ENCODE measurements around the gene EIF2A. TPM values are rescaled to one million over a fixed set of nuclear protein-coding genes. Genes with fewer than 3 reads are reported as not detected.

Gene EIF2A
- total RNA-seq, 1 experiment from 2014 or later, result 74.1 TPM

- WGBS (ENCODE audit: extremely low coverage, insufficient read length, low lambda C conversion rate), result no CpG with 5 or more reads among the region's 2 CpGs
Observed at GRCh38 chr3:150556792-150557191, 10.2 kb downstream of the EIF2A start.

More at GRCh38 chr3:150556792-150557191, 10.2 kb downstream of the EIF2A start:
- H3K4me1 ChIP-seq (ENCODE audit: insufficient read depth, low read length), result no peaks in the 10 kb centered on the region
- no peak overlapping the region for H3K4ac ChIP-seq (ENCODE audit: low read depth, low read length)
- no peaks in the 10 kb centered on the region for H3K4me1 Mint-ChIP-seq
- no peak overlapping the region for H2BK20ac ChIP-seq (ENCODE audit: low read depth, low read length, poor library complexity, severe bottlenecking)
- no peaks in the 10 kb centered on the region for H3K27me3 Mint-ChIP-seq (ENCODE audit: low read depth)
- no peak overlapping the region for H2BK15ac ChIP-seq (ENCODE audit: low read depth, low read length)
- no peak overlapping the region for H4K8ac ChIP-seq (replicated peaks; ENCODE audit: insufficient read length, low read depth, low read length)
- no peak overlapping the region for H3K27ac Mint-ChIP-seq
- no peak overlapping the region for H3K23ac ChIP-seq (ENCODE audit: insufficient read length, low read depth, low read length)
- no peak overlapping the region for H2AFZ ChIP-seq (ENCODE audit: low read length)
- no peak overlapping the region for H2BK5ac ChIP-seq (ENCODE audit: insufficient read length, low read length)
- H3K23me2 ChIP-seq (ENCODE audit: insufficient read length, low read depth, low read length, poor library complexity, severe bottlenecking), result no peaks in the 10 kb centered on the region
- H3K4me2 ChIP-seq (ENCODE audit: insufficient read depth, insufficient read length, low read length), result no peak overlapping the region
- H3K79me2 ChIP-seq (ENCODE audit: insufficient read depth, low read length), result peaks cover 4% of the 10 kb centered on the region; the same call in 1 of the 2 replicates
- H3K18ac ChIP-seq (ENCODE audit: insufficient read length, low read depth, low read length), result no peak overlapping the region
- TF ChIP-seq, protein P1, sequence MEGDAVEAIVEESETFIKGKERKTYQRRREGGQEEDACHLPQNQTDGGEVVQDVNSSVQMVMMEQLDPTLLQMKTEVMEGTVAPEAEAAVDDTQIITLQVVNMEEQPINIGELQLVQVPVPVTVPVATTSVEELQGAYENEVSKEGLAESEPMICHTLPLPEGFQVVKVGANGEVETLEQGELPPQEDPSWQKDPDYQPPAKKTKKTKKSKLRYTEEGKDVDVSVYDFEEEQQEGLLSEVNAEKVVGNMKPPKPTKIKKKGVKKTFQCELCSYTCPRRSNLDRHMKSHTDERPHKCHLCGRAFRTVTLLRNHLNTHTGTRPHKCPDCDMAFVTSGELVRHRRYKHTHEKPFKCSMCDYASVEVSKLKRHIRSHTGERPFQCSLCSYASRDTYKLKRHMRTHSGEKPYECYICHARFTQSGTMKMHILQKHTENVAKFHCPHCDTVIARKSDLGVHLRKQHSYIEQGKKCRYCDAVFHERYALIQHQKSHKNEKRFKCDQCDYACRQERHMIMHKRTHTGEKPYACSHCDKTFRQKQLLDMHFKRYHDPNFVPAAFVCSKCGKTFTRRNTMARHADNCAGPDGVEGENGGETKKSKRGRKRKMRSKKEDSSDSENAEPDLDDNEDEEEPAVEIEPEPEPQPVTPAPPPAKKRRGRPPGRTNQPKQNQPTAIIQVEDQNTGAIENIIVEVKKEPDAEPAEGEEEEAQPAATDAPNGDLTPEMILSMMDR (conservative IDR thresholded peaks at IDR 0.05), result no peak
- no peak for DNase-seq
- H4K5ac ChIP-seq (ENCODE audit: insufficient read length, low read depth, low read length), result no peak overlapping the region
- H4K91ac ChIP-seq (ENCODE audit: insufficient read length, low read depth, low read length), result no peak overlapping the region
- no peaks in the 10 kb centered on the region for H4K20me1 ChIP-seq (ENCODE audit: control insufficient read depth, insufficient read depth, insufficient read length)
- H3K36me3 Mint-ChIP-seq (ENCODE audit: insufficient read depth in 1 of 3, low read depth in 3 of 3), result peaks cover 20 to 44% (median 30%) of the 10 kb centered on the region in 3 experiments; a peak in 6 of 7 replicates
- no peak overlapping the region for H3K14ac ChIP-seq (ENCODE audit: insufficient read depth, low read length)
- H3K9ac ChIP-seq (ENCODE audit: extremely low read depth, insufficient read length, low read length), result no peak overlapping the region
- H3K27me3 ChIP-seq (ENCODE audit: insufficient read depth, low read length), result no peaks in the 10 kb centered on the region
- no peak overlapping the region for H3K4me3 Mint-ChIP-seq
- H2BK12ac ChIP-seq (ENCODE audit: insufficient read length, low read depth, low read length), result no peak overlapping the region
- peaks cover 6% of the 10 kb centered on the region for H3K79me1 ChIP-seq (ENCODE audit: insufficient read depth, low read depth, low read length, poor library complexity, severe bottlenecking)
- no peak overlapping the region for H3K56ac ChIP-seq (ENCODE audit: insufficient read length, low read depth, low read length)
- H3T11ph ChIP-seq (ENCODE audit: low read length), result no peak overlapping the region
- H2AK5ac ChIP-seq (ENCODE audit: insufficient read length, low read length), result no peak overlapping the region
- no peaks in the 10 kb centered on the region for H3K9me3 ChIP-seq (ENCODE audit: control insufficient read depth, low read depth, low read length)
- no peak overlapping the region for H3K27ac ChIP-seq (ENCODE audit: insufficient read length, low read depth, low read length)
- no peak overlapping the region for H2BK120ac ChIP-seq (ENCODE audit: low read depth, low read length, poor library complexity, severe bottlenecking)
- H3K9me3 Mint-ChIP-seq, result no peaks in the 10 kb centered on the region

All from H9 (cell line).